Left forelimb (tissue), 1 donor: ENCODE data around the gene KLHL28.

ENCODE experiments used
- DNase-seq: peaks from one replicate; pipeline ENCODE4 v3.0.0-alpha.2; 2018; ENCODE audit warnings: low spot score

Gene KLHL28

GRCh38 chr14:44960646-44961045 lies 1.1 kb downstream of the KLHL28 start:
- DNase-seq, result no peak

GRCh38 chr14:44960146-44960545 lies 1.6 kb downstream of the KLHL28 start:
- DNase-seq, result no peak

DNA sequence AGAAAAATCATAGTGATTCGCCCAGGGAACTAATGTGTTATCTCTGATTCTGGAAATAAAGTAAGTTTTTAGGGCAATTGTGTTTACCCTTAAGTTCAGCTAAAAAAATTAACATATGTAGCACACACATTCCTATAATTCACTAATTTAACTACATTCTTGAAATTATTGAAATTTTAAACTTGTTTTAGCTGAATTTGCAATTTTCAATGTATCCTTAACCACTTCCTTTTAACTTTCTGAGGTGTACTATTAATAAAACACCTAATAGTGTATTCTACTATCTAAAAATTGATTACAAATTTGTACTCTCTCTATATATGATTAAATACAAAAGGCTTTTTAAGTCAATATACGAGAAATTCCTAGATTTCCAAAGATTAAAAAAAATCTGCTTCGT lies 2.2 kb downstream of the KLHL28 start:
- DNase-seq, result no peak

- DNase-seq, result no peak
Observed at GRCh38 chr14:44956866-44957265, 4.9 kb downstream of the KLHL28 start.

GRCh38 chr14:44955528-44955927 lies 6.2 kb downstream of the KLHL28 start:
- no peak for DNase-seq

DNA sequence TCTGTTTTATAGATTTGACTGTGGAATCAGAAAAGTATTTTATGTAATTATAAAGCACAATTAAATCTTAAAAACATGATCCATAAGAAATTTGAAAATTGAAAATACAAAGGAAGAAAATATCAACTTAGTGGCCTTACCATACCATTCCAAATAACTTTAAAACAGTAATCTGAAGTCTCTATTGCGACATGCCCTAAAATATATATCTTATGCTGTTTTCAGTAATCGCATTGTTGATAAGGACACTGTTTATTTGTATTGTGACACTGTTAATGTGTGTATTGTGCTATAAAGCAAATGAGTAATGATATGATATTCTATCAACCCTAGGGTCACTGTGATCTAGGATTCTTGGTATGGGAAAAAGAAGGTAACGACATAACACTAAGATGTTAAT lies 7.0 kb downstream of the KLHL28 start:
- DNase-seq, result no peak

DNA sequence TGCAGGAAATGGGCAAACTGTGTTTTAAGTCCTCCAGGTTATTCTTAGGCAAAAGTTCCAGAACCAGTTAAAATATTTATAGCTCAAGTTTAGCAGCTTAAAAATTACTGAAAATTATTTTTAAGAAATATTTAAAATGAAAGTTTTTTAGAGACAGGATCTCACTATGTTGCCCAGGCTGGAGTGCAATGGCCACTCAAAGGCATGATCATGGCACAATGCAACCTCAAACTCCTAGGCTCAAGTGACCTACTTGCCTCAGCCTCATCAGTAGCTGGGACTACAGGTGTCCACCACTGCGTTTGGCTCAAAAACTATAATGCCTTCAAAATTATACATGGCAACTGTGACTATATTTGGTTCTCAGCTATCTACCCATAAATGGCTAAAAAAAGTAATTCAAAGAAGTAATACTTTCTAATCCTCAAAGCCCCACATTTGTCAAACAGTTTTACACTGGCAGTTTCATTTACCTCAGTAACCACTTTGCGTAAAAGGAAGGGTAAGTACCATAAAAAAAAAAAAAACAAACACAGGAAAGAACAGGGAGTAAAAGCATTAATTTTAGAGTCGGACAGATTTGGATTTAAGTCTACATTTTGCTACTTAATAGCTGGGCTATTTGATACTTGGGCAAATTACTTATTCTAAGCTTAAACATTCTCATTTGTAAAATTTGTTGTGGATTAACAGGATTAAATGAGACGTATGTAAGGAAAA lies 9.2 kb downstream of the KLHL28 start:
- DNase-seq, result no peak

GRCh38 chr14:44951051-44951450 lies 10.7 kb downstream of the KLHL28 start:
- no peak for DNase-seq

DNA sequence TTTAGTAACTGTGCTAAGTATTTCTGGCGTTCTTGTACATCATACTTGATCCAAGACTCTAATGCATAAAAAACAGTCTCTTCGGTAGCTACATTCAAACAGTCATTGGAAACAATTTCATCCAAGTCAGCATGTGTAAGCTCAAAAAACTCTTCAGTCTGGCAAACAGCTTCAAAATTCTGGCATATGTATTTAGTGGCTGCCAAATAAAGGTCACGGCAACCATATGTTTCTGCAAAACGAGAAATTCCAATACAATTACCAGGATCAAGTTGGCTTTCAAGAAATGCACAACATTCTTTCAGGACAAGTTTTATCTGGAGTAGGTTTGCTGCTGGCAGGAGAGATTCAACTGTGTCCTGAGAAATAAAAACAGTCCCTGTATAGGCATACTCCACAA lies 16.5 kb downstream of the KLHL28 start:
- DNase-seq, result no peak

- DNase-seq, result no peak
Observed at GRCh38 chr14:44944107-44944506, 17.6 kb downstream of the KLHL28 start.

- no peak for DNase-seq
Observed at GRCh38 chr14:44942436-44942835, 19.3 kb downstream of the KLHL28 start.

DNA sequence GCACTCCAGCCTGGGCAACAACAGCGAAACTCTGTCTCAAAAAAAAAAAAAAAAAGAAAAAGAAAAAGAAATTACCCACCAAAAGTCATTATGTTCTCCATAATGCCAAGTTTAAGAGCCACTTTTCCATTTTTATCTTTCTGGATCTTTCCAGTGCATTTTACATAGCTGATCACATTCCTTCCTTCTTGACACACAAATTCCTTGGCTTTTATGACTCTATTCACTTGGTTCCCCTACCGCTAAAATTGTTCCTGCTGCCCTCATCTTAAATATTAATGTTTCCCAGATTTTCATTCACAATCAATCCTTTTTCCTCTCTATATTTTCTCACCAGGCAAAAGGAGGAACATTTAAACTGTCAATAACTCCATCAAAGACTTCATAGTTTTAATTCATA lies 20.2 kb downstream of the KLHL28 start:
- no peak for DNase-seq

DNA sequence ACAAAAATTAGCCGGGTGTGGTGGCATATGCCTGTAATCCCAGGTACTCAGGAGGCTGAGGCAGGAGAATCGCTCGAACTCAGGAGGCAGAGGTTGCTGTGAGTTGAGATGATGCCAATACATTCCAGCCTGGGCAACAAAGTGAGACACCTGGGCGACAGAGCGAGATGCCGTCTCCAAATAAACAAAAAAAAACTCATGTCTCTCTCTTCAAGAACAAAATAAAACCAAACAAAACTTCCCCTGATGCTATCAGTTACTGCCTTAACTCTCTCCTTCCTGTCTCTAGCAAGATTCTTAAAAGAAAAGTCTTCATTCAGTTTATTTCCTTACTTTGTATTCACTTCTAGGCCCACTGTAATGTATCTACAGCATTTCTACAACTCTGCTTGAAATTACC lies 20.8 kb downstream of the KLHL28 start:
- DNase-seq, result no peak

DNA sequence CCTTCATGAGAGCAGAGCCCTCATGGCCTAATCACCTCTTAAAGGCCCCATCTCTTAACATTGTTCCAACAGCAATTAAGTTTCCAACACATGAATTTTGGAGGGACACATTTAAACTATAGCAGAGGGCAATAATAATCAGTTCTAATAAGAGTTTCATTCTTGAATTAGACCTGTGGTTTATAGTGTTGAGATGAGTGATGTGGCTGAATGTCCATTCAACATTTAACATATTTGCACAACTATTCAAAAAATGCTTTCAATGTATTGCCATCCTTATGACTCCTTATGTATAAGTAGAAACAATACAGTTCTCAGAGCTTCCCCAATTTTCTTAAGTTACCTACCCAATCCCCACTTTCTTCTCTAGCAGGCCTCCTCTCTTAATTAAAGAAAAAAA lies 21.5 kb downstream of the KLHL28 start:
- no peak for DNase-seq

DNA sequence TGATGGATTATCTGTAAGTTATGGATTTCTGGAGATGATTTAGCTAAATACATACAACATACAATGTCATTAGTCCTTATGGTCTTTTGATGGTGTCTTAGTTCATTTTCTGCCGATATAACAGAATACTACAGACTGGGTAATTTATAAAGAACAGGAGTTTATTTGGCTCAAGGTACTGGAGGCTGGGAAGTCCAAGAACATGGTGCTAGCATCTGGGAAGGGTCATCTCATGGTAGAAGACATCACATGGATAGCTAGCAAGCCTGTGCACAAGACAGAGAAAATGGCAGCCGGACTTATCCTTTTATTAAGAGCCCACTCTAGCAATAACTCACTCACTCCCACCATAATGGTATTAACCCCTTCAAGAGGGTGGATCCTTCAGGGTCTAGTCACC lies 24.2 kb downstream of the KLHL28 start:
- DNase-seq, result no peak

GRCh38 chr14:44935155-44935554 lies 26.6 kb downstream of the KLHL28 start:
- no peak for DNase-seq

- no peak for DNase-seq
Observed at GRCh38 chr14:44928793-44929192, 33.0 kb downstream of the KLHL28 start.

DNA sequence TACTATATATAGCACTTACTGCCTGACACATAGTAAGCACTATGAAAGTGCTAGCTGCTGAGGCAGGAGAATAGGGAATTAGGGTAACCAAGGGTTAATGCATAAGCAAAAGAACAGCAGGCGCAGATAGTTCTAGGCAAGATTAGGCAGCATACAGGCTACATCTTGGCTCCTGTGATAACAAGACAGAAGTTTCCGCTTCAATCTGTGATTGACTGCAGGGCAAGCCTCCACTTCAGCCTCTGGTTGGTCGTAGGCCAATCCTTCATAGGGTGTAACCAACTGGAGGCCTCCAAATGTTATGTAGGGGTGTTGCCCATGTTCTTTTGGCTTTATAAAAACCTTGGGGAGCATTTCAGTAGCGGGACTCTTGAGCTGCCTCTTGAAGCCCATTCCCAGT lies 46.9 kb downstream of the KLHL28 start:
- DNase-seq, result no peak

GRCh38 chr14:44912041-44912869 lies 49.5 kb downstream of the KLHL28 start:
- peak; percentile 67 for DNase-seq

DNA sequence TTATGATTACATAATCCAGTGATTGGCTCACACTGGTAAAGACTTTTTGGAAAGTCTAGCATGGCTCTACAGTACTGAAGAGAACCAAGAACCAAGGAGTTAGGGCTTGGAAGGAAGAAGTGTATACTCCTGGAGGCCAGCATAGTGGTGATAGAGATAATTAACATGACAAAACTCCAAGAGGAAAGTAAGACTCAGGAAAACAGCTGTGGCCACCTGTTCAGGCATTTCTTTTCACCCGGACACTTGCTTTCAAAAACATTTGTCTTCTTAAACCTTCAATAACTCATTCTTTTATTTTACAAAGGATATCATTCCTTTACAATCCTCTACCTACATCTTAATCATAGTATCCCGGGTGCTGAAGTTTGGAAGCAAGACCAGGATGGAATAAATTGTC lies 50.9 kb downstream of the KLHL28 start:
- DNase-seq, result no peak

- no peak for DNase-seq
Observed at GRCh38 chr14:44901696-44902095, 60.1 kb downstream of the KLHL28 start.

DNA sequence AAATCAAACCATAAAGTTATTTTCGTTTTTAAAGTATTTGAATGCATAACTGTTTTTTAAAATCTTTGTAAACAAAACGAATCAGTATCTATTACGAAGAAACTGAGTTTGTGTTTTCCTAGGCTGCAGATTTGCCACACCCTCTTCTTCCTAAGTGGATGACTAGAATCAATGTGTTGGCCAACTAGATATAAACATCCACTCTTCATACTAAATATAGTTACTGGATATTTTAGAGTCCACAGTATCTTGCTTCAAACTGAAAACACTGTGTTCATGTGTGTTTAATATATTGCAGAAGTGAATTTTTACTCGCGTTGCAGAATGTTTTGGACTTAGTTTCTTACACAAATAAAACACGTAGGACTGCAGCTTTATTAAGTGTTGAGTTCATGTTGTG lies 63.2 kb downstream of the KLHL28 start:
- no peak for DNase-seq

DNA sequence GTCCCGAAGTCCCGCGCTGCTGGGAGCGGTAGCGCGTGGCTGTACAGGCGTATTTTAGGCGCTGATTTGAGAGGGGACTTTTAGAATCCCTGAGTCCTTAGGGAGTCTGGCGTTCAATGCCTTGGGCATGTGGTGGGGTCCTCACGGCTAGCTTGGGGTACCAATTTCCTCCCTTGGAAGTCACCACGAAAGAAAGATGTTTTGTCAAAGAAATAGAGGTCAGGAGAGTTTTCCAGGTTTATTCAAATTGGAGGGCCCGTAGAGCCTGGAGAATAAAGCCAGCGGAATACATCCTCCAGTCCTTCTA lies 63.9 kb downstream of the KLHL28 start:
- DNase-seq, result no peak
